Stomach (tissue), 4 donors: ENCODE data around the gene ADGRD1.

ENCODE experiments used
- CTCF ChIP-seq, 7 experiments: fragments of 450-650 bp in 4 of 7; fragments of 200-600 bp in 3 of 7; sonication (generic) in 3 of 7; IDR thresholded peaks; one replicate each; pipeline ENCODE4 v1.5.1; 2016 to 2019; ENCODE audit warnings: antibody characterized with exemption in 7 of 7, control low read depth in 2 of 7, mild to moderate bottlenecking in 1 of 7
- EP300 ChIP-seq: sonication (generic); formaldehyde crosslinking; IDR thresholded peaks from one replicate; pipeline ENCODE4 v1.6.1; 2017; ENCODE audit warnings: antibody characterized with exemption
- POLR2A ChIP-seq, 4 donors: fragments of 450-650 bp; IDR thresholded peaks; one replicate each; pipeline ENCODE4 v1.6.1; 2016; ENCODE audit warnings: antibody characterized with exemption in 4 of 4, control low read depth in 2 of 4, mild to moderate bottlenecking in 1 of 4, moderate library complexity in 1 of 4

GRCh38 chr12:130948751-130949150 lies 5.0 kb upstream of the ADGRD1 start:
- TF ChIP-seq POLR2A (IDR thresholded peaks at IDR 0.05) (no peak), CTCF (IDR thresholded peaks at IDR 0.05) (no peak), EP300 (no peak)
